Transverse colon (tissue), 4 donors: ENCODE measurements around the gene NECAP2. TPM values are rescaled to one million over a fixed set of nuclear protein-coding genes. Genes with fewer than 3 reads are reported as not detected.

Experiments used
- DNase-seq: peaks from one replicate; pipeline ENCODE4 v3.0.0-alpha.2; 2019
- H3K27ac ChIP-seq, 4 donors: fragments of 200-600 bp; sonication (generic); 2 replicates each; pipeline ENCODE4 v1.5.1; 2016 to 2018; ENCODE audit warnings: inconsistent platforms in 4 of 4
- H3K27me3 ChIP-seq: fragments of 200-600 bp; sonication (generic); 2 replicates; pipeline ENCODE4 v1.5.1; 2017; ENCODE audit warnings: inconsistent platforms
- H3K36me3 ChIP-seq, 4 donors: fragments of 200-600 bp; sonication (generic); 2 replicates each; pipeline ENCODE4 v1.5.1; 2017 to 2019; ENCODE audit warnings: inconsistent platforms in 4 of 4
- H3K4me1 ChIP-seq, 4 donors: fragments of 200-600 bp; sonication (generic); 2 replicates each; pipeline ENCODE4 v1.5.1; 2017 to 2020; ENCODE audit warnings: inconsistent platforms in 4 of 4
- H3K4me3 ChIP-seq, 4 donors: fragments of 200-600 bp; sonication (generic); 1 replicate in 1 of 4; 2 replicates in 3 of 4; pipeline versions ENCODE4 v1.5.1 to v1.6.1; 2017 to 2019; ENCODE audit warnings: inconsistent platforms in 4 of 4
- H3K9me3 ChIP-seq, 2 donors: fragments of 200-600 bp; sonication (generic); 2 replicates each; pipeline ENCODE4 v1.5.1; 2017 to 2019; ENCODE audit warnings: inconsistent platforms in 2 of 2
- CTCF ChIP-seq, 5 experiments: fragments of 200-600 bp in 3 of 5; fragments of 450-650 bp in 2 of 5; sonication (generic) in 3 of 5; IDR thresholded peaks; 1 replicate in 2 of 5; 2 replicates in 3 of 5; pipeline ENCODE4 v1.5.1; 2016 to 2017; ENCODE audit warnings: antibody characterized with exemption in 5 of 5, inconsistent platforms in 3 of 5, mild to moderate bottlenecking in 2 of 5, moderate library complexity in 1 of 5
- EP300 ChIP-seq: sonication (generic); formaldehyde crosslinking; IDR thresholded peaks from one replicate; pipeline ENCODE4 v1.6.1; 2017; ENCODE audit warnings: antibody characterized with exemption, low read depth
- POLR2A ChIP-seq: fragments of 450-650 bp; IDR thresholded peaks from one replicate; pipeline ENCODE4 v1.6.1; 2016; ENCODE audit warnings: antibody characterized with exemption, mild to moderate bottlenecking, moderate library complexity
- POLR2AphosphoS5 ChIP-seq, 3 donors: sonication (generic); formaldehyde crosslinking; IDR thresholded peaks; one replicate each; pipeline ENCODE4 v1.6.1; 2016; ENCODE audit warnings: antibody characterized with exemption in 3 of 3
- WGBS, 2 donors: methylation state at CpG; one replicate each; pipeline ENCODE4 v1.1.5; 2018; ENCODE audit warnings: low coverage in 1 of 2; 5-methylcytosine and 5-hydroxymethylcytosine counted together
- in situ Hi-C, 4 donors: fragments of 200-750 bp; cut with MboI; loops; one replicate each; pipeline versions ENCODE4 v1.15.0 to v1.15.1; 2017; ENCODE audit warnings: low sequenced_read_pairs in 3 of 4, low pct_ligation_motif_present in 1 of 4, low pct_unique_long_range_greater_than_20kb in 1 of 4
- intact Hi-C: fragments of 100-400 bp; cut with DNase I; formaldehyde crosslinking; loops from one replicate; pipeline ENCODE4 v1.15.1; 2023; ENCODE audit warnings: low total_unique reads
- total RNA-seq, 4 donors: library from RNA; depleted of rRNA; stranded (reverse); fragments of >200 nt; gene quantifications; one replicate each; pipeline ENCODE4 v1.1.0, GENCODE V29; 2016

Gene NECAP2
- total RNA-seq, 4 donors from 2014 or later: 34.4 to 58.2 (median 52.4) TPM

GRCh38 chr1:16393570-16394521 is 46.7 kb upstream of the NECAP2 start:
- peaks cover 0 to 9% (median 4%) of the 10 kb centered on the region in 4 donors for H3K36me3 ChIP-seq
- intact Hi-C loops (no loop called here), in situ Hi-C loops (no loop called here)
- 81 to 91% methylated on average over 7 to 10 of the region's 10 CpGs for WGBS, 2 donors
- H3K4me3 ChIP-seq: no peak overlapping the region
- H3K27me3 ChIP-seq: no peaks in the 10 kb centered on the region
- no peak for DNase-seq
- H3K4me1 ChIP-seq: peaks cover 2 to 29% (median 15%) of the 10 kb centered on the region in 4 donors
- TF ChIP-seq EP300: no peak
- TF ChIP-seq POLR2A: no peak
- TF ChIP-seq CTCF (IDR thresholded peaks at IDR 0.05): no peak
- TF ChIP-seq POLR2AphosphoS5 (IDR thresholded peaks at IDR 0.05): no peak
- H3K27ac ChIP-seq: no peak overlapping the region
- H3K9me3 ChIP-seq: no peaks in the 10 kb centered on the region

- no peak for TF ChIP-seq POLR2A
- no peak for TF ChIP-seq EP300
- TF ChIP-seq CTCF (IDR thresholded peaks at IDR 0.05): no peak
- no peak for TF ChIP-seq POLR2AphosphoS5 (IDR thresholded peaks at IDR 0.05)
- Histone ChIP-seq H3K27ac (no peak overlapping the region), H3K9me3 (no peaks in the 10 kb centered on the region), H3K27me3 (no peaks in the 10 kb centered on the region), H3K36me3 (peaks cover 0 to 9% (median 4%) of the 10 kb centered on the region in 4 donors), H3K4me1 (peaks cover 2 to 27% (median 13%) of the 10 kb centered on the region in 4 donors), H3K4me3 (no peak overlapping the region)
- in situ Hi-C loops: no loop called here
- DNase-seq: no peak
- 80 to 88% methylated on average over 1 to 13 of the region's 13 CpGs for WGBS, 2 donors
- intact Hi-C loops: no loop called here
Observed at GRCh38 chr1:16394977-16395376, 45.5 kb upstream of the NECAP2 start.

GRCh38 chr1:16396591-16396990 is 43.9 kb upstream of the NECAP2 start:
- Histone ChIP-seq H3K4me1 (peaks cover 1 to 13% (median 12%) of the 10 kb centered on the region in 4 donors), H3K4me3 (no peak overlapping the region), H3K27me3 (no peaks in the 10 kb centered on the region), H3K9me3 (no peaks in the 10 kb centered on the region), H3K36me3 (peaks cover 0 to 9% (median 4%) of the 10 kb centered on the region in 4 donors), H3K27ac (no peak overlapping the region)
- intact Hi-C loops: no loop called here
- WGBS, 2 donors: 71% methylated on average over 7 of the region's 7 CpGs; no CpG with 5 or more reads in 1 of the 2 donors
- TF ChIP-seq POLR2A (no peak), CTCF (IDR thresholded peaks at IDR 0.05) (no peak), EP300 (no peak), POLR2AphosphoS5 (IDR thresholded peaks at IDR 0.05) (no peak)
- no peak for DNase-seq
- in situ Hi-C loops: no loop called here

GRCh38 chr1:16397120-16397519 is 43.4 kb upstream of the NECAP2 start:
- H3K27me3 ChIP-seq: no peaks in the 10 kb centered on the region
- no peaks in the 10 kb centered on the region for H3K9me3 ChIP-seq
- in situ Hi-C loops (no loop called here), intact Hi-C loops (no loop called here)
- peaks cover 0 to 9% (median 4%) of the 10 kb centered on the region in 4 donors for H3K36me3 ChIP-seq
- TF ChIP-seq CTCF (IDR thresholded peaks at IDR 0.05): no peak
- TF ChIP-seq EP300: no peak
- TF ChIP-seq POLR2A: no peak
- no peak for TF ChIP-seq POLR2AphosphoS5 (IDR thresholded peaks at IDR 0.05)
- peaks cover 0 to 8% (median 6%) of the 10 kb centered on the region in 4 donors for H3K4me1 ChIP-seq
- DNase-seq: no peak
- 68 to 79% methylated on average over 3 to 5 of the region's 5 CpGs for WGBS, 2 donors
- H3K27ac ChIP-seq: no peak overlapping the region
- H3K4me3 ChIP-seq: no peak overlapping the region
